Uterus (tissue), 2 donors: ENCODE data around the gene LMLN.

Experiments used
- POLR2A ChIP-seq, 2 donors: fragments of 450-650 bp; IDR thresholded peaks; one replicate each; pipeline ENCODE4 v1.6.1; 2016; ENCODE audit warnings: antibody characterized with exemption in 2 of 2, mild to moderate bottlenecking in 1 of 2, moderate library complexity in 1 of 2
- TF ChIP-seq, protein P1 (sequence below), 4 experiments: fragments of 200-600 bp in 2 of 4; fragments of 450-650 bp in 2 of 4; sonication (generic) in 2 of 4; IDR thresholded peaks; one replicate each; pipeline ENCODE4 v1.5.1; 2016 to 2019; ENCODE audit warnings: antibody characterized with exemption in 4 of 4, mild to moderate bottlenecking in 2 of 4, moderate library complexity in 1 of 4

DNA sequence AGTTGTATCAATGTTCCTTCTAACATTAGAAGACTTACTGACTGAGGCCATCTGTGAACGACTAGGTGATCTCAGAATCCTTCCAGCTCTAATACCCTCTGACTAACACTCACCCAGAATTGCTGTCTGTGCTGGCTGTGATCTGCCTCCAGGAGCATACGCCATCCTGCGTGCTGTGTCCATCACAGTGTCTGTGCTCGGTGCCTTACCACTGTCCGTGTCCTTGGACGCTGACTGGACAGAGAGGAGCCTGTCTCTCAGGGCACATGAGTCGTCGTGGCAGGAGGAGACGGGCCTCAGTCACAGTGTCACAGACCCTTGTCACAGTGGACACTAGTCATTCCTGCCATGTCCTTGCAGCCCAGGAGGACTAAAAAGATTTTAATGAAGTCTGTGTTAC is 83.1 kb downstream of the LMLN start:
- TF ChIP-seq, protein P1, sequence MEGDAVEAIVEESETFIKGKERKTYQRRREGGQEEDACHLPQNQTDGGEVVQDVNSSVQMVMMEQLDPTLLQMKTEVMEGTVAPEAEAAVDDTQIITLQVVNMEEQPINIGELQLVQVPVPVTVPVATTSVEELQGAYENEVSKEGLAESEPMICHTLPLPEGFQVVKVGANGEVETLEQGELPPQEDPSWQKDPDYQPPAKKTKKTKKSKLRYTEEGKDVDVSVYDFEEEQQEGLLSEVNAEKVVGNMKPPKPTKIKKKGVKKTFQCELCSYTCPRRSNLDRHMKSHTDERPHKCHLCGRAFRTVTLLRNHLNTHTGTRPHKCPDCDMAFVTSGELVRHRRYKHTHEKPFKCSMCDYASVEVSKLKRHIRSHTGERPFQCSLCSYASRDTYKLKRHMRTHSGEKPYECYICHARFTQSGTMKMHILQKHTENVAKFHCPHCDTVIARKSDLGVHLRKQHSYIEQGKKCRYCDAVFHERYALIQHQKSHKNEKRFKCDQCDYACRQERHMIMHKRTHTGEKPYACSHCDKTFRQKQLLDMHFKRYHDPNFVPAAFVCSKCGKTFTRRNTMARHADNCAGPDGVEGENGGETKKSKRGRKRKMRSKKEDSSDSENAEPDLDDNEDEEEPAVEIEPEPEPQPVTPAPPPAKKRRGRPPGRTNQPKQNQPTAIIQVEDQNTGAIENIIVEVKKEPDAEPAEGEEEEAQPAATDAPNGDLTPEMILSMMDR (IDR thresholded peaks at IDR 0.05), result no peak
- TF ChIP-seq POLR2A (IDR thresholded peaks at IDR 0.05), result no peak
